ENCODE results near the gene ARMS2.

- no peak for TF ChIP-seq POLR2A (IDR thresholded peaks at IDR 0.05)
- TF ChIP-seq CTCF (IDR thresholded peaks at IDR 0.05): no peak
Observed at GRCh38 chr10:122487174-122487765, 32.8 kb downstream of the ARMS2 start.

All from vagina (tissue), 2 donors.